ENCODE measurements around the gene ZC3H18.

The ZC3H18 gene

GRCh38 chr16:88533381-88533917, 36.8 kb upstream of the ZC3H18 start:
- no peak for DNase-seq

DNA sequence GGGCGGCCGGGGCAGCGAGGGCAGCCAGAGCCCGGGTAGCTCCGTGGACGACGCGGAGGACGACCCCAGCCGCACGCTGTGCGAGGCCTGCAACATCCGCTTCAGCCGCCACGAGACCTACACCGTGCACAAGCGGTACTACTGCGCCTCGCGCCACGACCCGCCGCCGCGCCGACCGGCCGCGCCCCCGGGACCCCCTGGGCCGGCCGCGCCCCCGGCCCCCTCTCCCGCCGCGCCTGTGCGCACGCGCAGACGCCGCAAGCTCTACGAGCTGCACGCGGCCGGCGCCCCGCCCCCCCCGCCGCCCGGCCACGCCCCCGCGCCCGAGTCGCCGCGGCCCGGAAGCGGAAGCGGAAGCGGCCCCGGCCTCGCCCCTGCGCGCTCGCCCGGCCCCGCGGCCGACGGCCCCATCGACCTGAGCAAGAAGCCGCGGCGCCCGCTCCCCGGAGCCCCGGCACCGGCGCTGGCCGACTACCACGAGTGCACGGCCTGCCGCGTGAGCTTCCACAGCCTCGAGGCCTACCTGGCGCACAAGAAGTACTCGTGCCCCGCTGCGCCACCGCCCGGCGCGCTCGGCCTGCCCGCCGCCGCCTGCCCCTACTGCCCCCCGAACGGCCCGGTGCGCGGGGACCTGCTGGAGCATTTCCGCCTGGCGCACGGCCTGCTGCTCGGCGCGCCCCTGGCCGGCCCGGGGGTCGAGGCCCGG, 36.1 kb upstream of the ZC3H18 start:
- DNase-seq: peak; percentile 58 to 74

GRCh38 chr16:88534638-88535190, 35.5 kb upstream of the ZC3H18 start:
- peak; percentile 11 to 14 for DNase-seq

- no peak for DNase-seq
These were observed 34.9 kb upstream of the ZC3H18 start for GRCh38 chr16:88535191-88535856.

DNA sequence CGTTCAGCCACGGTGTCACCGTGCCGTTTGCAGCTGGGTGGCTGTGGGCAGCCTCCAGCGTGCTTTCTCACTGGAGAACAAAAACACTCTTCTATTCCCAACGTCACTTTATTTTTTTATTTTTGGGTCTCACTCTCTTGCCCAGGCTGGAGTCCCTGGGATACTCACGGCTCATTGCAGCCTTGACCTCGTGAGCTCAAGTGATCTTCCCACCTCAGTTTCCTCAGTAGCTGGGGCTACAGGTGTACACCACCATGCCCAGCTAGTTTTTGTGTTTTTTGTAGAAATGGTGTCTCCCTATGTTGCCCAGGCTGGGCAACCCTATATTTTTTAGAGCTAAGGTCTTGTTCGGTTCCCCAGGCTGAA, 34.4 kb upstream of the ZC3H18 start:
- no peak for DNase-seq

GRCh38 chr16:88536510-88536909, 33.7 kb upstream of the ZC3H18 start:
- DNase-seq: no peak

- DNase-seq: no peak
These were observed 33.0 kb upstream of the ZC3H18 start for GRCh38 chr16:88536971-88537751.

DNA sequence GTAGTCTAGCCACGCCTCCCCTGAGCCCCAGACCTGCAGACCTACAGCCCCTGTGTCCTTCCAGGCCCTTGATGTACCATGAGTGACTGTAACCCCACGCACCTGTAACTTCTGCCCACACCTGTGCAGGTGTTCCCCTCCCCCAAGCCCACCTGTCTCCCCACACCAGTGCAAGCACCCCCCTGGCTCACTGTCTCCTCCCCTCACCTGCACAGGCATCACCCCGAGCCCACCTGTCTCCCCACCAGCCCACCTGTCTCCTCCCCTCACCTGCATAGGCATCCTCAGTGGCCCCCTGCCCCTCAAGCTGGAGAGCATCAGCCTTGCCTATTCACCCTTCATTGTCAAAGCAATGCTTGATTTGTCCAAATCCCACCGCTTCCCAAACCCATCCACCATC, 32.3 kb upstream of the ZC3H18 start:
- DNase-seq: no peak

DNA sequence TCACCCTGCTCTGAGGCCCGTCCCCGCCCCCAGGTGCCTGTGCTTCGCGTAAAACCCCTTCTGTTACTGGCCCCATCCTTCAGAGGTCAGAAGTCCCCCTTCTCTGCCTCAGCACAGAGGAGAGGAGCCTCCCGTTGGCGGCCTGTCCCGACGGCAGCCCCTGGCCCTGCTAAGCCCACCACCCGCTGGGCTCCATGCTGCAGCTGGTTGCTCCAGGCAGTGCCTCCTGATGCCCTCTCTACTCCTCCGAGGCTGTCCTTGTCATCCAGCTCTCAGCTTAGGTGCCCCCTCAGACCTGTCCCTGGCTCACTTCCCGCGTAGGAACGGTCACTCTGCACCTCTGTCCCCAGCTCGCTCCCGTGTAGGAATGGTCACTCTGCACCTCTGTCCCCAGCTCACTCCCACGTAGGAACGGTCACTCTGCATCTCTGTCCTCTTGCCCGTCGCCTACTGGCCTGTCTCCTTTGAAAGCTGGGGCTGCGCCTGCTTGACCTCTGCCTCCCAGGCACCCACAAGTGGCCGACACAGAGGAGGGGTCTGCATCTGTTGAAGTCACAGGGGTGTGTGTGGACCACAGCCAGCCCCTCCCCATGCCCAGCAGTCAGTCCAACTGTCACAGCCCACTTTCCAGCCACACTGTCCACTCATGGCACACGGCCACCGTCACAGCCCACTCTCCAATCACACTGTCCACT, 31.7 kb upstream of the ZC3H18 start:
- no peak for DNase-seq

DNA sequence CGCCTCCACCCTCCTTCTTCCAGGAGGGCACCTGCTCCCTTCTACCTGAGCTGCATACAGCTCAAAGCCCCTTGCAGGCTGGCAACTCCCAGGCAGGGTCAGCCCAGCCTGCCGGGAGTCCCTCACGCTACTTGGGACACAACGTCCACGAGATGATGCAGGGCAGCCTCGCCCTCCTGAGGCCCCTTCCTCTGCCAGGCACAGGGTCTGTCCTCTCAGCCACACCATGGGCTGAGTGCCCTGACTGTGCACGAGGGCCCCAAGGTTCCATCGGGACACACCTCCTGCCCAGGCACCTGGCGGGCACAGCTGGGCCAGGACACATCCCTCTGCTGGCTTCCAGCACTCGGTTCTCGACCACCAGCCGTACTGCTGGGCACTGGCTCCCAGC, 30.9 kb upstream of the ZC3H18 start:
- no peak for DNase-seq

DNA sequence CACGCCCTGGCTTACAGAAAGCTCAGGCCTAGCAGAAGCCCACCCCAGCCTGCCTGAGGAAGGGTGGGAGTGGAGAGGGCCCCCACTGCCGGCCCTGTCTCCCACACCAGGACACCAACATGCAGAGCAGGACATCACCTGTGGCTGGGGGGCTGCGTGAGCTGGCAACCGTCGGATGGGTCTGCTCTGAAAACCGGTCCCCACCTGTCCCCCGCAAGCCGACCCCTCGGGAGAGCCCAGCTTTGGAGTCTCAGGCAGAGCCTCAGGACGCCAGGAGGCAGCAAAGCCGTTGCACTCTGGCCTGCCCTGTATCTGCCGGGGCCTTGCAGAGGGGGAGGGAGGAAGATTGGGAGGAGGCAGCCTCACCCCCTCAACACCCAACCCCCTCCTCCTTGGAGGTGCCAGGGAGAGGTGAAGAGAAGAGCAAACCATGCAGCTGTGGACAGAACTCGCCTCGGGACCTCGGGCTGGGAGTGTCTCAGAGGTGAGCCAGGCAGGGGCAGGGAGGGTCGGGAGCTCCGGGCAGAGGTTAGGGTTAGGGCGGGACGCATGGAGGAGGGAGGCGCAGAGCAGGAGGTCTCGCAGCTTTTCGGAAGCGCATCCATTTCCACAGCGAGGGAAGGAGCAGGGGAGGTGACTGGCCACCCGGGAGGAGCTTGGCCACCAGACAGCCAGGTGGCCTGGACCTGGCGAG, 30.4 kb upstream of the ZC3H18 start:
- no peak for DNase-seq

- DNase-seq: no peak
These were observed 29.7 kb upstream of the ZC3H18 start for GRCh38 chr16:88540346-88540977.

- DNase-seq: no peak
These were observed 28.2 kb upstream of the ZC3H18 start for GRCh38 chr16:88541831-88542616.

- no peak for DNase-seq
These were observed 26.9 kb upstream of the ZC3H18 start for GRCh38 chr16:88543230-88543813.

GRCh38 chr16:88545781-88546180, 24.4 kb upstream of the ZC3H18 start:
- DNase-seq: no peak

DNA sequence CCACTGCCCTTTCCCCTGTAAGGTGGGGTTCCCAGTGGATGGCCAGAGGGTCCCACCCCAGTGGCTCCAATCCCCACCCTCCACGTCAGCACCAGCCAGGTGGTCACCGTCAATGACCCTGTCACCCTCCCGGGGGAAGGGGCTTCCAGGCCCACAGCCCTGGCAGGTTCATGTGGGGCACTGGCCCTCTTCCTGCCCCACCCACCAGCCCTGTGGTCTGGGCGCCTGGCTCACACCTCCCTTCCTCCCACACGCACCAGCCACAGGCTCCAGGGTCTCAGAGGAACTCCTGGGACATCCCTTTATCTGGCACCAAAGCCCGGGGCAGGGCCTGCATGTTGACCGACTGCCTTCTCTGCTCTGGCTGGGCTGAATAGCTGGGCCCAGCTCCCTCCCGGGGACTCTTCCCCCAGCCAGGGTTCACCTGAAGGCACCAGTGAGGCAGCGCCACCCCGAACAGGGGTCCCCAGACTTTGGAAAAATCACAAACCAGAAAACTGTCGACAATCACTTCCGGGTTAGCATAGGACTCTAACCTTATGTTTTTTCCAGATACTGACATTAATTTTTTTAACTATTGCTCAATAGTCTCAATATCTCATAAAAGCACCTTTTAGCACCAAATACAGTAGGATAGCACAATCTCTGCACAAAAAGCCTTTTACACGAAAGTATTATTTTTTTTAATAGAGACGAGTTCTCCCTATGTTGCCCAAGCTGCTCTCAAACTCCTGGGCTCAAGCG, 21.9 kb upstream of the ZC3H18 start:
- no peak for DNase-seq

- no peak for DNase-seq
These were observed 21.2 kb upstream of the ZC3H18 start for GRCh38 chr16:88548985-88549384.

- no peak for DNase-seq
These were observed 20.4 kb upstream of the ZC3H18 start for GRCh38 chr16:88549671-88550245.

DNA sequence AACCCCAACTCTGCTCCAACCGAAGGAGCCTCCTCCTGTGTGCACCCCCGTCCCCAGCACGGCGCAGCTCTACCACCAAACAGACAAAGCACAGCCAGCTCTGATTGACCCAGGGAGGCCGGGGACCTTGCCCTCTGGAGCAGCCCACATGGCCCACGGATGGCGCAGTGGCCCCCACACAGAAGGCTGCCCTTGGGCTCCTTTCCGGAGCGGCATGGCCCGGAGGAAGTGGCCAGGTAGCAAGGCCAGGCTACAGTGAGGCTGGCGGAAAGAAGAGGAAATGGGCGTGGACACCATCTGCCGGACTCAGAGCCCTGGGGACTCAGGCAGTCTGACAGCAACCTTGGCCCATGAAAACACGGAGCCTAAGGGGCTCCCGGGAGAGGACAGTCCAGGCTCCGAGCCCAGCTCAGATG, 19.9 kb upstream of the ZC3H18 start:
- DNase-seq: no peak

Measured in inflammatory macrophage treated with lipopolysaccharide for 1 hour (primary cell).